ENCODE measurements around the gene RGS7. TPM values are rescaled to one million over a fixed set of nuclear protein-coding genes. Genes with fewer than 3 reads are reported as not detected.
"Not testable (repeated sequence)": the region's sequence is repeated elsewhere in the genome, so short reads cannot be mapped to it uniquely, and the experiment has no call there.

The RGS7 gene
- total RNA-seq, 1 donor from 2014 or later, result not detected

GRCh38 chr1:241215203-241215602 lies 141.8 kb downstream of the RGS7 start:
- no peak for DNase-seq (ENCODE audit: low spot score)

- no peak for DNase-seq (ENCODE audit: low spot score)
Observed at GRCh38 chr1:241213139-241213538, 143.9 kb downstream of the RGS7 start.

GRCh38 chr1:241212628-241213027 lies 144.4 kb downstream of the RGS7 start:
- DNase-seq (ENCODE audit: low spot score), result no peak

- no peak for DNase-seq (ENCODE audit: low spot score)
Observed at GRCh38 chr1:241208910-241209379, 148.1 kb downstream of the RGS7 start.

- DNase-seq (ENCODE audit: low spot score), result no peak
Observed at GRCh38 chr1:241203817-241204216, 153.2 kb downstream of the RGS7 start.

- no peak for DNase-seq (ENCODE audit: low spot score)
Observed at GRCh38 chr1:241202401-241202800, 154.6 kb downstream of the RGS7 start.

GRCh38 chr1:241186716-241187115 lies 170.3 kb downstream of the RGS7 start:
- no peak for DNase-seq (ENCODE audit: low spot score)

- DNase-seq (ENCODE audit: low spot score), result no peak
Observed at GRCh38 chr1:241181971-241182370, 175.0 kb downstream of the RGS7 start.

GRCh38 chr1:241181471-241181870 lies 175.5 kb downstream of the RGS7 start:
- no peak for DNase-seq (ENCODE audit: low spot score)

- no peak for DNase-seq (ENCODE audit: low spot score)
Observed at GRCh38 chr1:241180569-241180968, 176.4 kb downstream of the RGS7 start.

GRCh38 chr1:241177660-241178059 lies 179.3 kb downstream of the RGS7 start:
- DNase-seq (ENCODE audit: low spot score), result no peak

GRCh38 chr1:241172486-241172885 lies 184.5 kb downstream of the RGS7 start:
- DNase-seq (ENCODE audit: low spot score), result no peak

- DNase-seq (ENCODE audit: low spot score), result no peak
Observed at GRCh38 chr1:241171991-241172390, 185.0 kb downstream of the RGS7 start.

GRCh38 chr1:241167121-241167630 lies 189.8 kb downstream of the RGS7 start:
- no peak for DNase-seq (ENCODE audit: low spot score)

- no peak for DNase-seq (ENCODE audit: low spot score)
Observed at GRCh38 chr1:241166625-241167024, 190.4 kb downstream of the RGS7 start.

GRCh38 chr1:241165256-241165655 lies 191.7 kb downstream of the RGS7 start:
- not testable (repeated sequence) for DNase-seq (ENCODE audit: low spot score)

- no peak for DNase-seq (ENCODE audit: low spot score)
Observed at GRCh38 chr1:241163363-241163762, 193.6 kb downstream of the RGS7 start.

GRCh38 chr1:241161188-241161689 lies 195.8 kb downstream of the RGS7 start:
- DNase-seq (ENCODE audit: low spot score), result no peak

- DNase-seq (ENCODE audit: low spot score), result no peak
Observed at GRCh38 chr1:241157435-241157834, 199.6 kb downstream of the RGS7 start.

- DNase-seq (ENCODE audit: low spot score), result no peak
Observed at GRCh38 chr1:241156231-241156965, 200.6 kb downstream of the RGS7 start.

- DNase-seq (ENCODE audit: low spot score), result no peak
Observed at GRCh38 chr1:241145881-241146280, 211.1 kb downstream of the RGS7 start.

- DNase-seq (ENCODE audit: low spot score), result no peak
Observed at GRCh38 chr1:241143765-241144442, 213.1 kb downstream of the RGS7 start.

Measured in mesenteric fat pad (tissue), 1 donor.